Testis (tissue), 3 donors: ENCODE results near the gene CACNB2. TPM values are rescaled to one million over a fixed set of nuclear protein-coding genes. Genes with fewer than 3 reads are reported as not detected.

Experiments
- DNase-seq: peaks from one replicate; pipeline ENCODE4 v3.0.0-alpha.2; 2019
- H3K27ac ChIP-seq, 2 donors: fragments of 200-600 bp; sonication (generic); one replicate each; pipeline ENCODE4 v1.5.1; 2019
- H3K27me3 ChIP-seq: fragments of 200-600 bp; sonication (generic); one replicate; pipeline ENCODE4 v1.5.1; 2019
- H3K36me3 ChIP-seq: fragments of 200-600 bp; sonication (generic); one replicate; pipeline ENCODE4 v1.5.1; 2017; ENCODE audit warnings: low read depth; ENCODE audit errors: missing control alignments
- H3K4me1 ChIP-seq: fragments of 200-600 bp; sonication (generic); one replicate; pipeline ENCODE4 v1.5.1; 2019
- H3K4me3 ChIP-seq, 2 donors: fragments of 200-600 bp; sonication (generic); one replicate each; pipeline ENCODE4 v1.5.1; 2017 to 2019
- H3K9me3 ChIP-seq: fragments of 200-600 bp; sonication (generic); one replicate; pipeline ENCODE4 v1.5.1; 2017
- CTCF ChIP-seq, 3 experiments: fragments of 450-650 bp in 2 of 3; fragments of 200-600 bp in 1 of 3; sonication (generic) in 1 of 3; IDR thresholded peaks; one replicate each; pipeline ENCODE4 v1.5.1; 2016 to 2019; ENCODE audit warnings: antibody characterized with exemption in 3 of 3, mild to moderate bottlenecking in 2 of 3, moderate library complexity in 1 of 3
- POLR2A ChIP-seq: fragments of 450-650 bp; IDR thresholded peaks from one replicate; pipeline ENCODE4 v1.6.1; 2017; ENCODE audit warnings: antibody characterized with exemption, mild to moderate bottlenecking, moderate library complexity
- WGBS, 2 donors: methylation state at CpG; one replicate each; pipeline ENCODE4 v1.1.5; 2018; 5-methylcytosine and 5-hydroxymethylcytosine counted together
- intact Hi-C: fragments of 100-400 bp; cut with DNase I; formaldehyde crosslinking; loops from one replicate; pipeline ENCODE4 v1.15.1; 2023; ENCODE audit warnings: low total_unique reads
- polyA plus RNA-seq: library from polyadenylated mRNA; stranded (reverse); fragments of 350-450 nt; fragmentation: Illumina TruSeq; extraction: RNeasy Lipid Tissue Mini Kit (QIAGEN cat#74804); gene quantifications from one replicate; pipeline ENCODE4 v1.2.3, GENCODE V29; 2014; ENCODE audit warnings: low read depth, low replicate concordance; ENCODE audit not compliant: insufficient read depth
- total RNA-seq, 2 donors: library from RNA; depleted of rRNA; stranded (reverse); fragments of >200 nt; gene quantifications; one replicate each; pipeline ENCODE4 v1.2.3, GENCODE V29; 2016

CACNB2 gene
- total and polyA plus RNA-seq, 3 donors from 2014 or later: 1.3 to 4.8 (median 1.4) TPM

DNA sequence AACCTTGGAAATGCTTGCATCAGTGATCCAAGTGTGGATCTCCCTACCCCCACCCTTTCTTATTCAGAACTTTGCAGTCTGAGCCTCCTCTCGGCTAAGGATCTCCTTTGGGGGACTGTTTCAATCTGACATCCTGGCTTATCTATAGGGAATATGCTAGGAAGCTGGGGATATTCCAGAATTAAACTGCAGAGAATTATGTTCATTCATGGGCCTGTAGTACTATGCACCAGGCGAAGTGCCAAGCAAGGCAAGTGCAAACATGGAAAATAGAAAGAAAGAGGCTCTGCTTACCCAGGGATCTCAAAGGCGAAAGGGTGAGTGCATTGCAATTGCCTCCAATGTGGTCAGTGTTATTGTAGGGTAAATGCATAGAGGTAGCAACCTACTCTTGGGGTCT, 96.5 kb downstream of the CACNB2 start:
- no peak overlapping the region for H3K4me3 ChIP-seq
- intact Hi-C loops: no loop called here
- TF ChIP-seq POLR2A: no peak
- no peak for TF ChIP-seq CTCF (IDR thresholded peaks at IDR 0.05)
- H3K9me3 ChIP-seq: no peaks in the 10 kb centered on the region
- H3K36me3 ChIP-seq: no peaks in the 10 kb centered on the region
- H3K27ac ChIP-seq: no peak overlapping the region
- H3K4me1 ChIP-seq: no peaks in the 10 kb centered on the region
- DNase-seq: no peak
- H3K27me3 ChIP-seq: no peaks in the 10 kb centered on the region
- WGBS, 2 donors: 86 to 95% methylated on average over 3 of the region's 3 CpGs

DNA sequence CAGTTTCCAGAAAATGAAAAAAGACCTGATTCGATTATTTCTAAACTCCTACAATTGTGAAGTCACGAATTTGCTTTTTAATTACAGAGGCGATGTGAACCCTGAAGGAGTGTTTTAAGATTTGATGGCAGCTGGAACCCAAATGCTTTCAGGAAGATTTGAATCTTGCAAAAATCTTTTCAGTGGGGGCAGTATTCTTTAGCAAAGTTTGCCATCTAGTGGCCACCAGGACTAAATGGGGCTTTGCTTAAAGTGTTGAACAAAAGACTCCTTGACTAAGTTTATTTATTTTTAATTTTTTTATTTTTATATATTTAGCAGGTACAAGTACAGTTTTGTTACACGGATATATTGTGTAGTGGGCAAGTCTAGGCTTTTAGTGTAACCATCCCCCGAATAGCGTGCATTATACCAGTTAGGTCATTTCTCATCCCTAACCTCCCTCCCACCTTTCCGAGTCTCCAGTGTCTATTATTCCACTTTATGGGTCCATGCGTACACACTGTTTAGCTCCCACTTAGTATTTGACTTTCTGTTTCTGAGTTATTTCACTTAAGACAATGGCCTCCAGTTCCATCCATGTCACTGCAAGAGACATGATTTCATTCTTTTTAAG, 98.8 kb downstream of the CACNB2 start:
- H3K9me3 ChIP-seq: no peaks in the 10 kb centered on the region
- 60 to 63% methylated on average over 8 of the region's 8 CpGs for WGBS, 2 donors
- no peak overlapping the region for H3K4me3 ChIP-seq
- intact Hi-C loops: no loop called here
- DNase-seq: peak; percentile 30
- no peaks in the 10 kb centered on the region for H3K36me3 ChIP-seq
- no peaks in the 10 kb centered on the region for H3K27me3 ChIP-seq
- peak; percentile 55 to 68 (median 62) for TF ChIP-seq CTCF (IDR thresholded peaks at IDR 0.05)
- no peak for TF ChIP-seq POLR2A
- H3K27ac ChIP-seq: no peak overlapping the region
- H3K4me1 ChIP-seq: no peaks in the 10 kb centered on the region

- DNase-seq: no peak
- intact Hi-C loops: no loop called here
- no peaks in the 10 kb centered on the region for H3K4me1 ChIP-seq
- H3K9me3 ChIP-seq: no peaks in the 10 kb centered on the region
- H3K27me3 ChIP-seq: no peaks in the 10 kb centered on the region
- no peaks in the 10 kb centered on the region for H3K36me3 ChIP-seq
- TF ChIP-seq POLR2A (no peak), CTCF (IDR thresholded peaks at IDR 0.05) (no peak)
- no peak overlapping the region for H3K4me3 ChIP-seq
- no peak overlapping the region for H3K27ac ChIP-seq
- 59 to 61% methylated on average over 12 of the region's 12 CpGs for WGBS, 2 donors
Measured at GRCh38 chr10:18240185-18240882, 100.1 kb downstream of the CACNB2 start.

DNA sequence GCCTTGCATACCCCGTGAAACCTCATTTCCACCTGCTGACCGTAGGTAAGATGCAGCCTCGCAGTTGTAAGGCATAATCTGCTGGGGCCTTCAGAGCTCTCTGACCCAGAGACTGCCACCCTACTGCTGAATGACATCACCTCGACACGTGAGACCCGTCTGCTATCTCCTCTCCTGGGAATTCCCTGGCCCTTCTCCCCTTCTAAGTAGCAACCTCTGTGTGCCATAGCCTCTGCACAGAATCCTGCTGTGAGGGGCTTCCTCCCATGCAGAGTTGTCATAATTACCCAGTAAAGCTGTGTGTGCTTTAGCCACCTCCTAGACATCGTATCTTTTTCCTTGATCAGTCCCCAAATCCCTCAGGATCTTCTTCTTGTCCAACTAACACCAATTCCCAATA, 106.7 kb downstream of the CACNB2 start:
- H3K4me1 ChIP-seq: no peaks in the 10 kb centered on the region
- H3K27ac ChIP-seq: no peak overlapping the region
- WGBS, 2 donors: 82 to 88% methylated on average over 7 of the region's 7 CpGs
- intact Hi-C loops: no loop called here
- H3K9me3 ChIP-seq: no peaks in the 10 kb centered on the region
- no peak overlapping the region for H3K4me3 ChIP-seq
- TF ChIP-seq POLR2A (no peak), CTCF (IDR thresholded peaks at IDR 0.05) (no peak)
- no peaks in the 10 kb centered on the region for H3K36me3 ChIP-seq
- no peak for DNase-seq
- no peaks in the 10 kb centered on the region for H3K27me3 ChIP-seq

- peaks cover 8% of the 10 kb centered on the region for H3K4me1 ChIP-seq
- no peaks in the 10 kb centered on the region for H3K9me3 ChIP-seq
- no peak overlapping the region for H3K4me3 ChIP-seq
- H3K36me3 ChIP-seq: no peaks in the 10 kb centered on the region
- TF ChIP-seq CTCF (IDR thresholded peaks at IDR 0.05) (no peak), POLR2A (no peak)
- no peaks in the 10 kb centered on the region for H3K27me3 ChIP-seq
- DNase-seq: no peak
- H3K27ac ChIP-seq: no peak overlapping the region
- intact Hi-C loops: no loop called here
- WGBS, 2 donors: 49 to 56% methylated on average over 7 of the region's 7 CpGs
Measured at GRCh38 chr10:18252086-18252485, 111.9 kb downstream of the CACNB2 start.
